ENCODE results near the gene CADM1.

The CADM1 gene

GRCh38 chr11:115271643-115272042 lies 232.6 kb downstream of the CADM1 start:
- no peak overlapping the region for H3K27ac ChIP-seq (ENCODE audit: low read length)
- H3K27me3 ChIP-seq (ENCODE audit: low read depth, low read length): peaks cover 19% of the 10 kb centered on the region; the same call in 1 of the 2 replicates
- H3K9ac ChIP-seq (ENCODE audit: low read length): no peak overlapping the region
- H4K20me1 ChIP-seq (ENCODE audit: insufficient read depth, low read length): no peaks in the 10 kb centered on the region
- H3K4me3 ChIP-seq (ENCODE audit: low read length): no peak overlapping the region
- TF ChIP-seq EZH2phosphoT487 (IDR thresholded peaks at IDR 0.05; ENCODE audit: low read depth) (no peak), CTCF (IDR thresholded peaks at IDR 0.05; ENCODE audit: low read depth, low read length) (no peak)
- H3K9me3 ChIP-seq (ENCODE audit: insufficient read depth, low read length): no peaks in the 10 kb centered on the region
- no peak overlapping the region for H2AFZ ChIP-seq (ENCODE audit: low read depth, low read length)
- no peak overlapping the region for H3K4me2 ChIP-seq (ENCODE audit: low read length)
- H3K79me2 ChIP-seq (ENCODE audit: low read length): no peaks in the 10 kb centered on the region
- no peaks in the 10 kb centered on the region for H3K4me1 ChIP-seq (ENCODE audit: low read length)
- H3K36me3 ChIP-seq (replicated peaks; ENCODE audit: low read depth, low read length): no peaks in the 10 kb centered on the region

DNA sequence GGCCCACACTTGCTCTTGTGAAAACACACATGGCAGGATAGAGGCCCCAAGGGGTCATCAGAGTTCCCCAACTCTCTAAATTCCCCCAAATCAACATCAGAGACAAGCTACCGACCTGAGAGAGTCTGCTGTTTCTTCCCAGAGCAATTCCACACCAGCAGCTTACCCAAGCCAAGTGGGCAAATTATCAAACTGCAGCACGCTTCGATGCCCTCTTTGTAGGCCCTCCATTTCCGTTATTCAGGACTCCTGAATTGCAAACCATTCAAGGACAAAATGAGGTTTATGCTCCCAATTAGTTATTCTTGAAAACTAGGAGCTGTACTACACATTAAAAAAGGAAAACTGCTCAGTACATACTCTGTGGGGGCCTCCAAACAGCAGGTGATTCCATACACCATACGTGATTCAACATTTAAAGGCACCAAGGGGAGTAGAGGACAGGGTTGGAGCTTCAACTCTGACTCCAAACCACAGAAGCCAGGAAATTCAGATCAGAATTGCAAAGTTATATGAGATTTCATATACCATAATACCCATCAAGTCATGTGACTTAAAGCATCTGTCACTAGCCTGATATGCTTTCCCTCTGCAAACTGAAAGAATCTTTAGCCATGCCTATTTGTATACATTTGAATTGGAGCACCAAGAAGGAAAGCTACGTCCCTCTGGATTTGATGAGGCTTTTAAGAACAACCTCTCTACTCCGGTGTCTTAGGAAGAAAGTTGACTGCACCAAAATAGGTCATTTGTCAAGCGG lies 234.8 kb downstream of the CADM1 start:
- no peak overlapping the region for H3K27ac ChIP-seq (ENCODE audit: low read length)
- no peaks in the 10 kb centered on the region for H3K9me3 ChIP-seq (ENCODE audit: insufficient read depth, low read length)
- H3K4me2 ChIP-seq (ENCODE audit: low read length): no peak overlapping the region
- no peak overlapping the region for H3K9ac ChIP-seq (ENCODE audit: low read length)
- 0 out of 2 replicates have a peak, but pooled peaks cover 7% of the 10 kb centered on the region for H3K27me3 ChIP-seq (ENCODE audit: low read depth, low read length)
- H3K4me1 ChIP-seq (ENCODE audit: low read length): no peaks in the 10 kb centered on the region
- no peaks in the 10 kb centered on the region for H3K36me3 ChIP-seq (replicated peaks; ENCODE audit: low read depth, low read length)
- no peak overlapping the region for H3K4me3 ChIP-seq (ENCODE audit: low read length)
- no peak for TF ChIP-seq CTCF (IDR thresholded peaks at IDR 0.05; ENCODE audit: low read depth, low read length)
- no peak for TF ChIP-seq EZH2phosphoT487 (IDR thresholded peaks at IDR 0.05; ENCODE audit: low read depth)
- no peaks in the 10 kb centered on the region for H3K79me2 ChIP-seq (ENCODE audit: low read length)
- no peaks in the 10 kb centered on the region for H4K20me1 ChIP-seq (ENCODE audit: insufficient read depth, low read length)
- H2AFZ ChIP-seq (ENCODE audit: low read depth, low read length): no peak overlapping the region

- Histone ChIP-seq H3K4me3 (ENCODE audit: low read length) (no peak overlapping the region), H3K79me2 (ENCODE audit: low read length) (no peaks in the 10 kb centered on the region), H3K36me3 (replicated peaks; ENCODE audit: low read depth, low read length) (no peaks in the 10 kb centered on the region), H3K9ac (ENCODE audit: low read length) (no peak overlapping the region), H3K9me3 (ENCODE audit: insufficient read depth, low read length) (no peaks in the 10 kb centered on the region), H3K27me3 (ENCODE audit: low read depth, low read length) (0 out of 2 replicates have a peak, but pooled peaks cover 3% of the 10 kb centered on the region), H3K4me1 (ENCODE audit: low read length) (no peaks in the 10 kb centered on the region), H3K27ac (ENCODE audit: low read length) (no peak overlapping the region), H3K4me2 (ENCODE audit: low read length) (no peak overlapping the region), H2AFZ (ENCODE audit: low read depth, low read length) (no peak overlapping the region), H4K20me1 (ENCODE audit: insufficient read depth, low read length) (no peaks in the 10 kb centered on the region)
- TF ChIP-seq EZH2phosphoT487 (IDR thresholded peaks at IDR 0.05; ENCODE audit: low read depth) (no peak), CTCF (IDR thresholded peaks at IDR 0.05; ENCODE audit: low read depth, low read length) (no peak)
Measured at GRCh38 chr11:115267871-115268270, 236.3 kb downstream of the CADM1 start.

DNA sequence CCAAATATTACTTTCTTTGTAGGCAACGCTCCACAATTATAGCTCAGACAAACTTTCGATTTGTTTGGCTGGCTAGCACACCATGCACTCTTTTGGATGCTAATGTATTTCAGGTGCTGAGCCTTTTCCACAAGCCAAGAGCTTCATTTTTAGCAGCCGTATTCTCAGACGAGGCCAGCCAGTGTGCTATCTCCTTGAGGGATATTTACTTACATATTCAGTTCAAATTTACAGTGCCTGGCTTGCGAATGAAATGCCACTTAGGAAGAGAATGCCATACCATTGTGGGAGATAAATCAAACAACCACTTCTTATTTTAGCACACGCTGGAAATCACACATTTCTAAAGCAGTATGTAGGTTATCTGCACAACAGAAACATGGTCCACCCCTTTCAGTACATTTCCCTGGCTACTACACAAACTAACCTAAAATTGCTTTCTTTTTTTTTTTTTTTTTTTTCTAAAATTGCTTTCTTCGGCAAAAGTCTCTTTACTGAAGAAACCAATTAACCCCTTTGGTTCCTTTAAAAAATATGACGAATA lies 236.9 kb downstream of the CADM1 start:
- no peaks in the 10 kb centered on the region for H4K20me1 ChIP-seq (ENCODE audit: insufficient read depth, low read length)
- TF ChIP-seq EZH2phosphoT487 (IDR thresholded peaks at IDR 0.05; ENCODE audit: low read depth): no peak
- TF ChIP-seq CTCF (IDR thresholded peaks at IDR 0.05; ENCODE audit: low read depth, low read length): no peak
- no peaks in the 10 kb centered on the region for H3K79me2 ChIP-seq (ENCODE audit: low read length)
- no peak overlapping the region for H2AFZ ChIP-seq (ENCODE audit: low read depth, low read length)
- no peaks in the 10 kb centered on the region for H3K9me3 ChIP-seq (ENCODE audit: insufficient read depth, low read length)
- H3K36me3 ChIP-seq (replicated peaks; ENCODE audit: low read depth, low read length): no peaks in the 10 kb centered on the region
- H3K4me2 ChIP-seq (ENCODE audit: low read length): no peak overlapping the region
- H3K4me1 ChIP-seq (ENCODE audit: low read length): no peaks in the 10 kb centered on the region
- H3K9ac ChIP-seq (ENCODE audit: low read length): no peak overlapping the region
- no peak overlapping the region for H3K4me3 ChIP-seq (ENCODE audit: low read length)
- H3K27ac ChIP-seq (ENCODE audit: low read length): no peak overlapping the region
- 0 out of 2 replicates have a peak, but pooled peaks cover 3% of the 10 kb centered on the region for H3K27me3 ChIP-seq (ENCODE audit: low read depth, low read length)

Measured in OCI-LY3 (cell line).